HL-60/S4 (cell line): ENCODE measurements around the gene SERTM1.

Experiments
- in situ Hi-C: fragments of 300-500 bp; cut with MboI; formaldehyde crosslinking; loops from 2 replicates; pipeline ENCODE4 v1.14.3; 2022; ENCODE audit warnings: low sequenced_read_pairs

SERTM1 gene

GRCh38 chr13:36710396-36710795, 36.6 kb downstream of the SERTM1 start:
- in situ Hi-C loops: no loop called here

- in situ Hi-C loops: no loop called here
These were observed 38.5 kb downstream of the SERTM1 start for GRCh38 chr13:36712290-36712689.

- in situ Hi-C loops: no loop called here
These were observed 39.0 kb downstream of the SERTM1 start for GRCh38 chr13:36712770-36713169.

- in situ Hi-C loops: no loop called here
These were observed 40.1 kb downstream of the SERTM1 start for GRCh38 chr13:36713887-36714286.

- in situ Hi-C loops: no loop called here
These were observed 42.0 kb downstream of the SERTM1 start for GRCh38 chr13:36715841-36716240.

DNA sequence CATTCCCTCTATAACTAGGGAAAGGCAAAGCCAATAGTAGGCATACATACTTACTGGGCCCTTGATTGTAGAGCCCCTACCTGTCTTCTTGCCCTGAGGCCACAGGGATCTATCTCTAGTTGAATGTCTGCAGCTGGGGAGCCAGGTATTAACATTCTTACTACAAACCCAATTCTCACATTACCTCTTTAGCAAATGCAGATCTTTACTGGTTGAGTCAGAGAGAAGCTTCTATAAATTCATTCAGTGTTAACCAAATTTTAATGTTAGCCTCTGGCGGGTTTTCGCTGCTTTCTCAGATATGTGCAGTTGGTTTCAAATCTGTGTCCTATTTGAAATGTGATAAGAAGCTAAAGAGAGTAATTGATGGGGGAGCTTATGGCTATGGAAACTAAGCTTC, 43.2 kb downstream of the SERTM1 start:
- in situ Hi-C loops: no loop called here

GRCh38 chr13:36717966-36718545, 44.2 kb downstream of the SERTM1 start:
- in situ Hi-C loops: no loop called here

DNA sequence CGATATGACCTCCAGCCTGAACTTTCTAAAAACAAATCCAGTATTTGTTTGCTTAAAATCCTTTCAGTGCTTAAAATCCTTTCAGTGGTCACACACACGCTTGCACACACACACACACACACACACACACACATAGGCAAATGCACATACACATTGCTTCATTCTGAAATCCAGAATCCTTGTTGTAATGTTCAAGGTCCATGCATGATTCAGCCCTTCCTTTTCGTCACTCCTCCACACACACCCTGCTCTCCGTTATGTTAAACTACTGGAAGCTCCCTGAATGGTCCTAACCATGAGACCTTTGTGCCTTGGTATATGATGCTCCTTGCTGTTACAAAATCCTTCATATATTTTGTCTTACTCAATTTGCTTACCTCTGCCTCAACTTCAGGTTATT, 44.9 kb downstream of the SERTM1 start:
- in situ Hi-C loops: no loop called here

DNA sequence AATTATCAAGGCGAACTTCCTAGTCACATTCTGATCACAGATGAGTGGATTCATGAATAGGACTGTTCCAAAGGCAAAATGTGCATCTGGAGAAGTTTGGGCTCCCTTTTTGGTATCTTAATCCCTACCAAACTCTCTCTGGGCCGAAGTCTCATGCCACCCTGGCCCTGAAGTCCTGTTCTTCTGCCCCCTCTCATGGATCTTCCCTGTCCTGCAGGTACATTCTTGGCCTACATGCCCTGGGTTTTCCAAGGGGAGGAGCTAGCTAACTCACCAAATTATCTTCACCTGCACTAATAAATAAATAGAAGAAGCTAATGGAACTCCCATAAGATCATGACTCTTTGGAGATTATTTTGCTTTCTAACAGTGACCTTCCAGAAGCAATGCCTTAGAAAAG, 50.3 kb downstream of the SERTM1 start:
- in situ Hi-C loops: no loop called here

- in situ Hi-C loops: no loop called here
These were observed 52.1 kb downstream of the SERTM1 start for GRCh38 chr13:36725936-36726335.

- in situ Hi-C loops: no loop called here
These were observed 54.2 kb downstream of the SERTM1 start for GRCh38 chr13:36728006-36728405.

GRCh38 chr13:36736119-36736726, 62.4 kb downstream of the SERTM1 start:
- in situ Hi-C loops: no loop called here

DNA sequence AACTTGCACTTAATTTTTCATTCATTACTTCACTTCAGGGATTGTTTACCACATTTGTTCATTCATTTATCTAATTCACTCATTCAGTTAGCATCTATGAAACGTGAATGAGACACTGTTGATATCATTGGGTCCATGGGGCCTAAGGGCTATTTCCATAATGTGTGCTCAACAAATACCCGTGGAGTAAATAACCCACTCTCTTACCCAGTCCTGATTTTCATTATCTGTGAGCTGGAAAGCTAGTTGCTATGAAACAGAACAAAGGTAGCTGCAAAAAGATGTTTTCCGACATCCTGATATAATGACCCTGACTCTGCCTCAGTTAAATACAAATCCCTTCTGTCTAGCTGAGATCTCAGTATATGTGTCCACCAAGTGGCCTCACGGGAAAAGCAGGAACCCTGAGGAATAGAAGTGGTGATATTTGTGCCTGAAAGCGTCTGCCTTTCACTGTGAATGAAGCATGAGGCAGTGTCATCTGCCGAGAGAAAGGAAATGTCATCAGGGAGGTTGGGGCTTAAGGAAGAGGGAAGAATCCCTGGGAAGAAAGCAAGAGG, 63.8 kb downstream of the SERTM1 start:
- in situ Hi-C loops: no loop called here

- in situ Hi-C loops: no loop called here
These were observed 71.6 kb downstream of the SERTM1 start for GRCh38 chr13:36745436-36745835.

DNA sequence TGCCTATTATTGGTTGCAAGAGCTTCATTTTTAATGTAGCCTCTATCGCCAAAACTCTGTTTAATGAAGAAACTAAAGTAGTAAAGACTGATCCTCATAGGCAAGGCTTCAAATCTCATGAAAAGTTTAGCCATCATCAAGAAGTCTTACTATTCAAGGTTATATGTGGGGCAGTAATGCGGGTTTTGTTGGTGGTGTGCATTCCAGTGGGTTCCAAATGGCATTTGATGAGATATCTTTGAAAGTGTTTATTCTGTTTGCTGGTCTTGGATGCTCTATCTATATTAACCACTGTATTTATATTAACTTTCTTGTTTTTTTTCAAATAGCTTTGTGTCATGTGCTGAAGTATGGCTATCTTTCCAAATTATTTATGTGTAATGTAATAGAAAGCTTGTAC, 72.2 kb downstream of the SERTM1 start:
- in situ Hi-C loops: no loop called here
